CD4-positive, alpha-beta T cell treated with Interleukin-17A for 1 hour (primary cell): Measurements from ENCODE around the gene SPATS2.
A peak's percentile ranks its signal among the peaks of the same experiment; 100 is the strongest.

Experiments
- DNase-seq: peaks from one replicate; pipeline ENCODE4 v3.0.0-alpha.2; 2020

Gene SPATS2

DNA sequence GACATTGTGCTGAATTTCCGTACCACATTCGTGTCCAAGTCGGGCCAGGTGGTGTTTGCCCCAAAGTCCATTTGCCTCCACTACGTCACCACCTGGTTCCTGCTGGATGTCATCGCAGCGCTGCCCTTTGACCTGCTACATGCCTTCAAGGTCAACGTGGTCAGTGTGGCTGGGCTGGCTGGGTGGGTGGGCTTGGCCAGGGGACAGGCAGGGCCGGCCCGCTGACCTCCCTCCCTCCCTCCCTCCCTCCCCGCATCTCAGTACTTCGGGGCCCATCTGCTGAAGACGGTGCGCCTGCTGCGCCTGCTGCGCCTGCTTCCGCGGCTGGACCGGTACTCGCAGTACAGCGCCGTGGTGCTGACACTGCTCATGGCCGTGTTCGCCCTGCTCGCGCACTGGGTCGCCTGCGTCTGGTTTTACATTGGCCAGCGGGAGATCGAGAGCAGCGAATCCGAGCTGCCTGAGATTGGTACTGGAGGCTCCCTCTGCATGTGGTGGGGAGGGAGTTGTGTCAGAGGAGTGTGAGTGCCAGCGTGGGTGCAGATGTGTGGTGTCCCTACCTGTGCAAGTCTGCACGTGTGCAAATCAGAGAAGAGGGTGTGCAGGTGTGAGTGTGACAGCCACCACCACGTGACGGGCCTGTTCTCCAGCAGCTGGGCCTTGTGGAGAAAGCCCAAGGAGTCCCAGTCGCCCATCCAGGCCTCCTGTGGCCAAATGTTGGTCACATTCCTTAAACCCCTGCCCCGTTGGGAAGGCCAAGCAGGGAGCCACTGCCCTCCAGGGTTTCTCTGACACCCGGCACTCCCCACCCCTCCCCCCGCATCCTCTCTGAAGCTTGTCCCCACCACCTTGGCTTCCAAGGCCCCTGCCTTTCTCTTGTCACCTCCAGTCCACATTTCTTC, 176.9 kb downstream of the SPATS2 start:
- no peak for DNase-seq

- DNase-seq: no peak
Measured at GRCh38 chr12:49545815-49546214, 178.6 kb downstream of the SPATS2 start.

- DNase-seq: no peak
Measured at GRCh38 chr12:49546481-49546880, 179.2 kb downstream of the SPATS2 start.

DNA sequence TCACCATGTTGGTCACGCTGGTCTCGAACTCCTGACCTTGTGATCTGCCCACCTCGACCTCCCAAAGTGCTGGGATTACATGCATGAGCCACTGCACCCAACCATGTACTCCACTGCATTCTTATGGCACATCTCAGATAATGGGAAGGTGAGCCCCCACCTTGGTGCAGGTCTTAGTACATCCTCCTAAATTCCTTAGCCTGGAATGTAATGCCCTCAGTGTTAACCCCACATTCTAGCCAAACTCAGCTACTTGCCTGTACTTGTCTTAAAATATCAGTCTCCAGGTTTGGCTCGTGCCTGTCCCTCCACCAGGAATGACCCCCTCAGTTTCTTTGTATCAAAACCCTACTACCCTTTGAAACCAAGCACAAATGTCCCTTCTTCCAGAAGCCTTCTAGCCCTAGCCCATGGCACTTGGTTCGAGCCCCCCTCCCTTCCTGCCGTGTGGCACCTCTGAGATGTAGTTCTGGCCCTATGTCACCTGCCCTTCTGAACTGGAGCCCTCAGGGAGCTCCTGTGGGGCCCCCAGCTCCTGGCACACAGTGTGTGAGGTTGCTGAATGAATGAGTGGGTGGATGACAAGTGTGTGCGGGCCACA, 179.9 kb downstream of the SPATS2 start:
- DNase-seq: no peak

GRCh38 chr12:49548481-49548821, 181.2 kb downstream of the SPATS2 start:
- DNase-seq: no peak

DNA sequence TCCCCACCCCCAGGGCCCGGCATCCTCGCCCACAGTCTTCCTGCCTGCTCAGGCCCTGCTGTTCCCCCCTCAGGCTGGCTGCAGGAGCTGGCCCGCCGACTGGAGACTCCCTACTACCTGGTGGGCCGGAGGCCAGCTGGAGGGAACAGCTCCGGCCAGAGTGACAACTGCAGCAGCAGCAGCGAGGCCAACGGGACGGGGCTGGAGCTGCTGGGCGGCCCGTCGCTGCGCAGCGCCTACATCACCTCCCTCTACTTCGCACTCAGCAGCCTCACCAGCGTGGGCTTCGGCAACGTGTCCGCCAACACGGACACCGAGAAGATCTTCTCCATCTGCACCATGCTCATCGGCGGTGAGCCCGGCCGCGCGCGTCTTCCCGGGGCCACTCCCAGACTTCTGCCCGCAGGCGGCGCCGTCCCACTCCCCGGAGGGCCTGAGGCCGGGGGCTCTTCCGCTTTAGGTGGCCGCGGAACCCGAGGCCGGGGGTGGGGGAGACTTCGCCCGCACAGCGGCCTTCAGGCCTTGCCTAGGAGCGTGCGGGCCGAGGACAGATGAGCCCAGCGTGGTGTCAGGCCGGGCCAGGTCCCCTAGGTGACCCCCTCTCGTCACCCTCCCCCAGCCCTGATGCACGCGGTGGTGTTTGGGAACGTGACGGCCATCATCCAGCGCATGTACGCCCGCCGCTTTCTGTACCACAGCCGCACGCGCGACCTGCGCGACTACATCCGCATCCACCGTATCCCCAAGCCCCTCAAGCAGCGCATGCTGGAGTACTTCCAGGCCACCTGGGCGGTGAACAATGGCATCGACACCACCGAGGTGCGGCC, 181.8 kb downstream of the SPATS2 start:
- peak; percentile 19 for DNase-seq

DNA sequence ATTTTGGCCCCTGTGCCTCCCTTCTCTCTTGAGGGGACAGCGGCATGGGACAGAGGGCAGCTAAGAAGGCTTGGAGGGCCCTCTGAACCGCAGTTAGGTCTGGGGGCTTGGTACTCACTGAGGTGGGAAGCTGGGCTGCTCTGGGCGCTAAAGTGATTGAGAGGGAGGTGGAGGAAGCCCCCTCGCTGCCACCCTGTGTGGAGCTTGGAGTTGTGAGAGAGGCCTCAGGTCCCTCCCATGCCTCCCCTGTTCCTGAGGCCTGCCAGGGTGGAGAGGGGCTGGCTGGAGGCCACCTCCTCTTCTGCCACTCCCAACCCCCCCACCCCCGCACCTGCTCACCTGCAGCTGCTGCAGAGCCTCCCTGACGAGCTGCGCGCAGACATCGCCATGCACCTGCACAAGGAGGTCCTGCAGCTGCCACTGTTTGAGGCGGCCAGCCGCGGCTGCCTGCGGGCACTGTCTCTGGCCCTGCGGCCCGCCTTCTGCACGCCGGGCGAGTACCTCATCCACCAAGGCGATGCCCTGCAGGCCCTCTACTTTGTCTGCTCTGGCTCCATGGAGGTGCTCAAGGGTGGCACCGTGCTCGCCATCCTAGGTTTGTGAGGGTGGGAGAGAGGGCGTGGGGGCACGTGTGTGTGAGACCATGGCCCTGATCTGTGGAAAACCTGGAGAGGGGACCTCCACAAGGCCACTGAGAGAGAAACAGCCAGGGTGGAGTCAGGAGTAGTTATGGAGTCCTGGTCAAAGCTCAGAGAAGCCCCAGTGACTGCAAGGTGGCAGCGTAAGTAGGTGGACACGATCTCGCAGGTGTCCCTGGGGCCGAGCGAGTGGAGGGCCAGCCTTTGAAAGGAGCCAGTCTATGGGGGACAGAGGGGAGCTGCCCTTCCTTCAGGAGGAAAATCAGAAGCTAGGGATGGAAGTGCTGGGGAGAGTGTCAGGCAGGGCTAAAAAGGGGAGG, 182.8 kb downstream of the SPATS2 start:
- no peak for DNase-seq

DNA sequence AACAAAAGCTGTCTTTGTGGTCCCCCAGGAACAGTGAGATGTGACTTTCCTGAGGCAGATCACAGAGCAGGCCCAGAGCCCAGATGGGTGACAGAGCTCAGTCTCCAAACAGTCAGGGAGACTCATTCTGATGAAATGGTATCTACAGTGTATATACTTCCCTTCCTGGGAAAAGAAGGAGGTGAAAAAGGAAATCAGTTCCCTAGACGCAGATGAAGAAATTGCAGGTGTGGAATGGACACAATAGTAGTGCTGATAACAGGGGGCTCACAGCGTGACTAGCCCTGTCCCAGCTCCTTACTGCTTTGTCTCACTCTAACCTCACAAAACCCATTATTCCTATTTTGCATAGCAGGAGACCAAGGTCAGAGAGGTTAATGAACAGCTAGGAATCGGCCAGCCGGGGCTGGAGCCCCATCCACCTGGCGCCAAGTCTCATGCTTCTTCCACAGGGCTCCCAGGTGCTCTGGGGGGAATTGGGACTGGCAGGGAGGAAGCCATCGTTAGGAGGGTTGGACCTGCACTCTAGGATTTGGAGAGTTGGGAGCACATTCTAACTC, 183.5 kb downstream of the SPATS2 start:
- DNase-seq: no peak

DNA sequence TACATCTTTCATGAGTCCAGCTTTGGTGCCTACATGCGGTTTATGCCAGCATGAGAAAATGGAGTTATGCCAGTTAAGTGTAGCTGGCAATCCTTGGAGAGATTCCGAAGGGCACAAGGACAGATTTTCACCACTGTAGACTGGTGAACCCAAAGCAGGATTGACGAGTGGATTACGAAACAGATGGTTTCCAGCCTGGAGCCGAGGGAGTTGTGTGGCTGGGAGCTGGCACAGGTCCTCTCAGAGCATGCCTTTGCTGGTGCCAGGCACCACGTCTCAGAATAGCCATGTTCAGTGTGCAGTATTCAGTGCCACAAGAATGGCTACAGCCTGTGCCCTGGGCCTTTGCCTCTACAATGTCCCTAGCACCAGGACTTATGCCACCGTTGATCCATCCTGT, 184.8 kb downstream of the SPATS2 start:
- DNase-seq: no peak

- no peak for DNase-seq
Measured at GRCh38 chr12:49552425-49552824, 185.2 kb downstream of the SPATS2 start.

DNA sequence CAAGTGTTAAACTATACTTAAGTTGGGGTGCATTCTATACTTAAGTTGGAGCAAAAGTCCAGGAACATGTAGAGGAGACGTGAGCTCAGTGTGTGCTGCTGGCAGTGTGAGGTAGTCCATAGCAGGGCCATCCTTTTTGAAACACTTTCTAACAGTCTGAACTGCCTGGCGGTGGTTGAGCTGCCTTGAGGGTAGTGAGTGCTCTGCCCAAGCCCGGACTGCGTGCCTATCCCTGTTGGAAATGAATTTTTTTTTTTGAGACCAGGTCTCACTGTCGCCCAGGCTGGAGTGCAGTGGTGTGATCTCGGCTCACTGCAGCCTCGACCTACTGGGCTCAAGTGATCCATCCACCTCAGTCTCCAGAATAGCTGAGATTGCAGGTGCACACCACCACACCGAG, 185.6 kb downstream of the SPATS2 start:
- no peak for DNase-seq

GRCh38 chr12:49553512-49554088, 186.3 kb downstream of the SPATS2 start:
- peak; percentile 69 for DNase-seq

- no peak for DNase-seq
Measured at GRCh38 chr12:49554266-49554665, 187.0 kb downstream of the SPATS2 start.

DNA sequence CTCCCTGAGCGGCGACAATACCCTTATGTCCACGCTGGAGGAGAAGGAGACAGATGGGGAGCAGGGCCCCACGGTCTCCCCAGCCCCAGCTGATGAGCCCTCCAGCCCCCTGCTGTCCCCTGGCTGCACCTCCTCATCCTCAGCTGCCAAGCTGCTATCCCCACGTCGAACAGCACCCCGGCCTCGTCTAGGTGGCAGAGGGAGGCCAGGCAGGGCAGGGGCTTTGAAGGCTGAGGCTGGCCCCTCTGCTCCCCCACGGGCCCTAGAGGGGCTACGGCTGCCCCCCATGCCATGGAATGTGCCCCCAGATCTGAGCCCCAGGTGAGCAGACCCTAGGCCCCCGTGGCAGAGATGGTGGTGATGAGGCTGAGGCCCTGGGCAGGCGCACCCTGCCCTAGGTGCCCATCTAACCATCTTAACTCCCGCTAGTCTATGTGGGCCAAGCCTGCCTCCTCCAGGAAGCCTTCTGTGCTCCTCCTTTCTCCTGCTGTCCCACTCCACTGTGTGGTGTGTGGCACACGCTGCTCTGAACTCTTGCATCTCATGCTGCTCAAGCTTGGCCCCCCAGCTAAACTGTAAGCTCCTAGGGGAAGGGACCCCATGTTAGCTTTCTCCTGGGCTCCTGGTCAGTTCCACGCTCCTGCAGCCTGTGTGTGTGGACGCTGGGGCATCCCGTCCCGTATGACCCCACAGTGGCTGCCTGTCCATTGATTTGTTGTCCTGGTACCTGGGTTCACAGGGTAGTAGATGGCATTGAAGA, 188.5 kb downstream of the SPATS2 start:
- DNase-seq: no peak

- no peak for DNase-seq
Measured at GRCh38 chr12:49556391-49557186, 189.3 kb downstream of the SPATS2 start.

DNA sequence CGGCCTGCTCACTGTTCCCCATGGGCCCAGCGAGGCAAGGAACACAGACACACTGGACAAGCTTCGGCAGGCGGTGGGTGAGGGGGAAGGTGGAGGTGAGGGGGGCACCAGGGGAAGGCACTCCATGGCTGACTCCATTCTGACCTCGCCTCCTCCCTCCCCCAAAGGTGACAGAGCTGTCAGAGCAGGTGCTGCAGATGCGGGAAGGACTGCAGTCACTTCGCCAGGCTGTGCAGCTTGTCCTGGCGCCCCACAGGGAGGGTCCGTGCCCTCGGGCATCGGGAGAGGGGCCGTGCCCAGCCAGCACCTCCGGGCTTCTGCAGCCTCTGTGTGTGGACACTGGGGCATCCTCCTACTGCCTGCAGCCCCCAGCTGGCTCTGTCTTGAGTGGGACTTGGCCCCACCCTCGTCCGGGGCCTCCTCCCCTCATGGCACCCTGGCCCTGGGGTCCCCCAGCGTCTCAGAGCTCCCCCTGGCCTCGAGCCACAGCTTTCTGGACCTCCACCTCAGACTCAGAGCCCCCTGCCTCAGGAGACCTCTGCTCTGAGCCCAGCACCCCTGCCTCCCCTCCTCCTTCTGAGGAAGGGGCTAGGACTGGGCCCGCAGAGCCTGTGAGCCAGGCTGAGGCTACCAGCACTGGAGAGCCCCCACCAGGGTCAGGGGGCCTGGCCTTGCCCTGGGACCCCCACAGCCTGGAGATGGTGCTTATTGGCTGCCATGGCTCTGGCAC, 190.1 kb downstream of the SPATS2 start:
- DNase-seq: no peak

- no peak for DNase-seq
Measured at GRCh38 chr12:49557917-49558215, 190.6 kb downstream of the SPATS2 start.

- DNase-seq: no peak
Measured at GRCh38 chr12:49558526-49558925, 191.3 kb downstream of the SPATS2 start.

GRCh38 chr12:49559011-49559675, 191.9 kb downstream of the SPATS2 start:
- no peak for DNase-seq
